Measurements from ENCODE around the gene GRIK5.

DNA sequence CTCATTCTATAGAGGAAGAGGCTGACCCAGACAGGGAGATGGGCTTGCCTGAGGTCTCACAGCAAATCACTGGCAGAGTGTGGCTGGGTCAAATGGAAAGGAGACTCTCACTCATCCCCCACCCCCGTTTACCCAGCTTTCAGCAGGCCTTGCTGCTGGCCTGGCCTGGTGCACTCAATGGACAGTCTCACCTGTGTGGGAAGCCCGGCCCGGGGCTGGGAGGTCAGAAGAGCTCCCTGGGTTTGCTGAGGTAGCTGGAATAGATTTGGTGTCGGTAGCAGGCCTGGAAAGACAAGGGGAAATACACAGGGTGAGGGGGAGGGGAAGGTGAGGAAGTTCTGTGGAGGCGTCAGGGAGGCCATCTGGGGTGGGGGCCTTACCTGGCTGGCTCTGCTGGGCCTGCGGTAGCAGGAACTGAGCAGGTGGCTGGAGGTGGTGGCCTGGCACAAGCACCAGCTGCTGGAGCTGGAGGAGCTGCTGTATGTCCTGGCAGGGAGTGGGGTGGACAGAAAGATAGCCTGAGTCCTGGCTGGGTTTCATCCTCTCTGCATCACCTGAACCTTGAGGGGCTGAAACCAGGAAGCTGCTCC is 29.4 kb upstream of the GRIK5 start:
- TF ChIP-seq, protein P1, sequence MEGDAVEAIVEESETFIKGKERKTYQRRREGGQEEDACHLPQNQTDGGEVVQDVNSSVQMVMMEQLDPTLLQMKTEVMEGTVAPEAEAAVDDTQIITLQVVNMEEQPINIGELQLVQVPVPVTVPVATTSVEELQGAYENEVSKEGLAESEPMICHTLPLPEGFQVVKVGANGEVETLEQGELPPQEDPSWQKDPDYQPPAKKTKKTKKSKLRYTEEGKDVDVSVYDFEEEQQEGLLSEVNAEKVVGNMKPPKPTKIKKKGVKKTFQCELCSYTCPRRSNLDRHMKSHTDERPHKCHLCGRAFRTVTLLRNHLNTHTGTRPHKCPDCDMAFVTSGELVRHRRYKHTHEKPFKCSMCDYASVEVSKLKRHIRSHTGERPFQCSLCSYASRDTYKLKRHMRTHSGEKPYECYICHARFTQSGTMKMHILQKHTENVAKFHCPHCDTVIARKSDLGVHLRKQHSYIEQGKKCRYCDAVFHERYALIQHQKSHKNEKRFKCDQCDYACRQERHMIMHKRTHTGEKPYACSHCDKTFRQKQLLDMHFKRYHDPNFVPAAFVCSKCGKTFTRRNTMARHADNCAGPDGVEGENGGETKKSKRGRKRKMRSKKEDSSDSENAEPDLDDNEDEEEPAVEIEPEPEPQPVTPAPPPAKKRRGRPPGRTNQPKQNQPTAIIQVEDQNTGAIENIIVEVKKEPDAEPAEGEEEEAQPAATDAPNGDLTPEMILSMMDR (IDR thresholded peaks at IDR 0.05; ENCODE audit: low read depth, low read length, poor library complexity, severe bottlenecking) = no peak
- no peak for TF ChIP-seq EZH2phosphoT487 (IDR thresholded peaks at IDR 0.05; ENCODE audit: borderline replicate concordance, low read length)

Data from DOHH2 (cell line).